Esophagus muscularis mucosa (tissue), 4 donors: ENCODE data around the gene JPH4. TPM values are rescaled to one million over a fixed set of nuclear protein-coding genes. Genes with fewer than 3 reads are reported as not detected.
A peak's percentile ranks its signal among the peaks of the same experiment; 100 is the strongest.

Experiments used
- DNase-seq: peaks from one replicate; pipeline ENCODE4 v3.0.0-alpha.2; 2017; ENCODE audit errors: extremely low spot score
- H3K27ac ChIP-seq, 4 donors: fragments of 200-600 bp; sonication (generic); replicated peaks in 1 of 4; 1 replicate in 3 of 4; 2 replicates in 1 of 4; pipeline ENCODE4 v1.5.1; 2016 to 2019; ENCODE audit warnings: mild to moderate bottlenecking in 1 of 4
- H3K27me3 ChIP-seq, 4 donors: fragments of 200-600 bp; sonication (generic); one replicate each; pipeline versions ENCODE4 v1.5.1 to v1.6.0; 2016 to 2019
- H3K36me3 ChIP-seq, 4 donors: fragments of 200-600 bp; sonication (generic); one replicate each; pipeline ENCODE4 v1.5.1; 2016 to 2019
- H3K4me1 ChIP-seq, 4 donors: fragments of 200-600 bp; sonication (generic); one replicate each; pipeline ENCODE4 v1.5.1; 2016 to 2019
- H3K4me3 ChIP-seq, 4 donors: fragments of 200-600 bp; sonication (generic); 1 replicate in 2 of 4; 2 replicates in 2 of 4; pipeline ENCODE4 v1.5.1; 2016 to 2019; ENCODE audit warnings: mild to moderate bottlenecking in 4 of 4, moderate library complexity in 1 of 4
- H3K9me3 ChIP-seq, 4 donors: fragments of 200-600 bp; sonication (generic); 1 replicate in 3 of 4; 2 replicates in 1 of 4; pipeline ENCODE4 v1.5.1; 2016 to 2019
- EP300 ChIP-seq: sonication (generic); formaldehyde crosslinking; IDR thresholded peaks from one replicate; pipeline ENCODE4 v1.6.1; 2017; ENCODE audit warnings: antibody characterized with exemption
- POLR2A ChIP-seq: fragments of 450-650 bp; IDR thresholded peaks from one replicate; pipeline ENCODE4 v1.6.1; 2017; ENCODE audit warnings: antibody characterized with exemption, moderate library complexity, mild to moderate bottlenecking, low read depth
- POLR2AphosphoS5 ChIP-seq, 2 donors: sonication (generic); formaldehyde crosslinking; IDR thresholded peaks; one replicate each; pipeline ENCODE4 v1.6.1; 2017; ENCODE audit warnings: antibody characterized with exemption in 2 of 2
- WGBS: methylation state at CpG from one replicate; pipeline ENCODE4 v1.1.5; 2018; 5-methylcytosine and 5-hydroxymethylcytosine counted together
- intact Hi-C: fragments of 100-400 bp; cut with DNase I; formaldehyde crosslinking; loops from one replicate; pipeline ENCODE4 v1.15.1; 2023
- total RNA-seq, 4 donors: library from RNA; depleted of rRNA; stranded (reverse); fragments of >200 nt; gene quantifications; one replicate each; pipeline versions ENCODE4 v1.1.0 to v1.2.1, GENCODE V29; 2016
- TF ChIP-seq, protein P1 (sequence below), 3 experiments: fragments of 200-600 bp in 2 of 3; fragments of 450-650 bp in 1 of 3; sonication (generic) in 2 of 3; IDR thresholded peaks; one replicate each; pipeline ENCODE4 v1.5.1; 2017 to 2019; ENCODE audit warnings: antibody characterized with exemption in 3 of 3, mild to moderate bottlenecking in 2 of 3, moderate library complexity in 1 of 3

The JPH4 gene
- total RNA-seq, 4 donors from 2014 or later: 0.83 to 2.8 (median 2.0) TPM

DNA sequence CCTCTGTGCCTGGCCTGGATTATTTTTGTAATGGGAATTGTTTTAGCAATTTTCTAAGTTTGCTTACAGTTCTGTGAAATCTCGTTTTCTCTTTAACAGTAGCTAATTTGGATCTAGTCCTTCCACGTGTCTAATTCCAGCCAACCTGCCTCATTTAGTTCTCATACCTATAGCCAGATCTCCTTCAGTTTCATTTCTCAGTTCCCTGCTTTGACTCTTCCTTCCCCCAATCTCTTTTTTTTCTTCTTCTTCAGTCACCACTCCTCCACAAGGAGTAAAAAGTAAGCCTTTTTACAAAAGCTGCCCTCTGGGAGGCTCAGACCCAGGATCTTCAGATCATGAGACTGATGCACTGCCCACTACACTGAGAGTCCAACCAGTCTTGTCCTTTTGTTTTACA, 21.1 kb downstream of the JPH4 start:
- Histone ChIP-seq H3K27me3 (no peaks in the 10 kb centered on the region), H3K9me3 (no peaks in the 10 kb centered on the region), H3K4me3 (peak overlapping the region in 1 of 4 donors; percentile 88), H3K4me1 (peaks cover 18 to 36% (median 29%) of the 10 kb centered on the region in 4 donors), H3K36me3 (peaks cover 0 to 36% (median 33%) of the 10 kb centered on the region in 4 donors), H3K27ac (peak overlapping the region in 2 of 4 donors; percentile 96 to 98)
- 50% methylated on average over 2 of the region's 2 CpGs for WGBS
- TF ChIP-seq, protein P1, sequence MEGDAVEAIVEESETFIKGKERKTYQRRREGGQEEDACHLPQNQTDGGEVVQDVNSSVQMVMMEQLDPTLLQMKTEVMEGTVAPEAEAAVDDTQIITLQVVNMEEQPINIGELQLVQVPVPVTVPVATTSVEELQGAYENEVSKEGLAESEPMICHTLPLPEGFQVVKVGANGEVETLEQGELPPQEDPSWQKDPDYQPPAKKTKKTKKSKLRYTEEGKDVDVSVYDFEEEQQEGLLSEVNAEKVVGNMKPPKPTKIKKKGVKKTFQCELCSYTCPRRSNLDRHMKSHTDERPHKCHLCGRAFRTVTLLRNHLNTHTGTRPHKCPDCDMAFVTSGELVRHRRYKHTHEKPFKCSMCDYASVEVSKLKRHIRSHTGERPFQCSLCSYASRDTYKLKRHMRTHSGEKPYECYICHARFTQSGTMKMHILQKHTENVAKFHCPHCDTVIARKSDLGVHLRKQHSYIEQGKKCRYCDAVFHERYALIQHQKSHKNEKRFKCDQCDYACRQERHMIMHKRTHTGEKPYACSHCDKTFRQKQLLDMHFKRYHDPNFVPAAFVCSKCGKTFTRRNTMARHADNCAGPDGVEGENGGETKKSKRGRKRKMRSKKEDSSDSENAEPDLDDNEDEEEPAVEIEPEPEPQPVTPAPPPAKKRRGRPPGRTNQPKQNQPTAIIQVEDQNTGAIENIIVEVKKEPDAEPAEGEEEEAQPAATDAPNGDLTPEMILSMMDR (IDR thresholded peaks at IDR 0.05): no peak
- TF ChIP-seq POLR2A: no peak
- TF ChIP-seq POLR2AphosphoS5 (IDR thresholded peaks at IDR 0.05): no peak
- no peak for TF ChIP-seq EP300
- intact Hi-C loops: loop anchor here (5.0 kb wide), 1 partner anchor 235 kb away; the partner anchor contains the start of gene PABPN1
- DNase-seq: no peak

DNA sequence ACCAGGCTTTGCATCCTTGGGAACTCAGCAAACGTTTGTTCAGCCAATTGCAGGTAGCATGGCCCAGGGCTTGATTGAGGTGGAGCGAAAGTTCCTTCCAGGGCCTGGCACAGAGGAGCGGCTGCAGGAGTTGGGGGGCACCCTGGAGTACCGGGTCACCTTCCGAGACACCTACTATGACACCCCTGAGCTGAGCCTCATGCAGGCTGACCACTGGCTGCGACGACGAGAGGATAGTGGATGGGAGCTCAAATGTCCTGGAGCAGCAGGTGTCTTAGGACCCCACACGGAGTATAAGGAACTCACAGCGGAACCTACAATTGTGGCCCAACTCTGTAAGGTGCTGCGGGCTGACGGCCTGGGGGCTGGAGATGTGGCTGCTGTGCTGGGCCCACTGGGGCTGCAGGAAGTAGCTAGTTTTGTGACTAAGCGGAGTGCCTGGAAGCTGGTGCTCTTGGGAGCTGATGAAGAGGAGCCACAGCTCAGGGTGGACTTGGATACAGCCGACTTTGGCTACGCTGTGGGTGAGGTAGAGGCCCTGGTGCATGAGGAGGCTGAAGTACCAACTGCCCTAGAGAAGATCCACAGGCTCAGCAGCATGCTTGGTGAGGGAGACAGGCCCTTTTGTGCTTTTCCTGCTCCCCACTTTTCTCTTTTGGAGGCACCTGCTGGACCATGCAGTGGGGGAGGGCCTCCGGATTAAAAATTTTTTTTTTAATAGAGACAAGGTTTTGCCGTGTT, 21.7 kb downstream of the JPH4 start:
- DNase-seq: no peak
- peaks cover 0 to 32% (median 29%) of the 10 kb centered on the region in 4 donors for H3K36me3 ChIP-seq
- no peaks in the 10 kb centered on the region for H3K27me3 ChIP-seq
- H3K4me1 ChIP-seq: peaks cover 21 to 36% (median 33%) of the 10 kb centered on the region in 4 donors
- H3K4me3 ChIP-seq: peak overlapping the region; percentile 73 to 92 (median 90)
- WGBS: 58% methylated on average over 10 of the region's 17 CpGs
- intact Hi-C loops: loop anchor here (5.0 kb wide), 1 partner anchor 235 kb away; the partner anchor contains the start of gene PABPN1
- no peaks in the 10 kb centered on the region for H3K9me3 ChIP-seq
- peak overlapping the region; percentile 93 to 98 (median 96) for H3K27ac ChIP-seq
- TF ChIP-seq POLR2AphosphoS5 (IDR thresholded peaks at IDR 0.05): no peak
- TF ChIP-seq EP300: no peak
- TF ChIP-seq, protein P1 (IDR thresholded peaks at IDR 0.05): no peak
- no peak for TF ChIP-seq POLR2A

DNA sequence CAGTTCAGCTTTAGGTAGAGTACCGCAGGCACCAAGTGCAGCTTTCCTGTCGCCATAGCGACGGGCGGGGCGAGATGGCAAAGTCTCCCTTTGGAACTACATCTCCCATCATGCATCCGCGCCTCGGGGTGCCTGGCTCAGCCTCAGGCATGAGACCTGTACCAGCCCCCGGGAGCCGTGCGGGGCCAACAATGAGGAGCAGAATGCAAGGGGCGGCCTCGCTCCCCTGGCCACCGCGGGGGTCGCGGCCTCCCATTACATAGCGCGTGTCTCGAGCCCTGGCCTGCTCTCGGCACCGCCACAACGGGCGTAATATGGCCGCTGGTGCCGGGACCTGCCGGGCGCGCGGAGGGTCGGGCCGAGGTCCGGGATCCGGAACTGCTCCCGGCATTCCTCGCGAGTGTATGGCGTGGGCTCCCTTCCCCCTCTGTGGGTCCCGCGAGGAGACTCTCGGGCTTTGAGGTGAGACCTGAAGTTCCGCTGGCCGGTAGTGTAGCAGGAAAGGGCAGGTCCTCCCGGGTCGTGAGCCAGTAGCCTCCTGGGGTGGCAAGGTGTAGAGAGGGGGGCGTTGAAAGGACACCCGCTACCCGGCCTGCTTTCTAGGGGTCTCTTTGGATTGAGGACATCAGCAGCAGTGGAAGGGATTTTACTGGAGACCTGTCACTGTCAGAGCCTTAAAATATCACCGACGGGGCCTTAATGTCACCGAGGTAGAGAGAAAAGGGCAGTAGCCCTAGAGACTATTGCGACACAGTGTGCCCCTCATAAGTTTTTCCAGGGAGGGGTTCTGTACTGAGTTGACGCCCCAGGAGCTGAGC, 22.5 kb downstream of the JPH4 start, which contains the start of gene THTPA:
THTPA (plus strand) TSS at position 390 of the 818 bp plus-strand sequence. CDS start 487 bp downstream, outside the sequence.
- H3K27ac ChIP-seq: peak within 1 kb of the TSS; percentile 93 to 98 (median 96)
- intact Hi-C loops: loop anchor here (5.0 kb wide), 1 partner anchor 234 kb away; the partner anchor contains the start of gene PABPN1
- 0% methylated on average over 9 of the region's 54 CpGs for WGBS
- peak; percentile 98 for DNase-seq
- no peaks in the 10 kb centered on the region for H3K9me3 ChIP-seq
- peak within 1 kb of the TSS; percentile 73 to 92 (median 90) for H3K4me3 ChIP-seq
- H3K27me3 ChIP-seq: no peaks in the 10 kb centered on the region
- TF ChIP-seq POLR2AphosphoS5 (IDR thresholded peaks at IDR 0.05) (peak; percentile 75 to 77), EP300 (no peak), POLR2A (peak; percentile 8)
- TF ChIP-seq, protein P1 (IDR thresholded peaks at IDR 0.05): no peak
- H3K36me3 ChIP-seq: peaks cover 0 to 24% (median 23%) of the 10 kb centered on the region in 4 donors
- H3K4me1 ChIP-seq: peaks cover 22 to 41% (median 38%) of the 10 kb centered on the region in 4 donors

- peaks cover 25 to 47% (median 44%) of the 10 kb centered on the region in 4 donors for H3K4me1 ChIP-seq
- WGBS: 6% methylated on average over 6 of the region's 14 CpGs
- H3K4me3 ChIP-seq: peak overlapping the region; percentile 73 to 92 (median 90)
- H3K27ac ChIP-seq: peak overlapping the region; percentile 93 to 98 (median 96)
- H3K9me3 ChIP-seq: no peaks in the 10 kb centered on the region
- intact Hi-C loops: loop anchor here (5.0 kb wide), 1 partner anchor 233 kb away; the partner anchor contains the start of gene PABPN1
- DNase-seq: no peak
- no peaks in the 10 kb centered on the region for H3K27me3 ChIP-seq
- TF ChIP-seq POLR2AphosphoS5 (IDR thresholded peaks at IDR 0.05) (no peak), POLR2A (no peak), EP300 (no peak)
- TF ChIP-seq, protein P1 (IDR thresholded peaks at IDR 0.05): no peak
- peaks cover 0 to 23% (median 21%) of the 10 kb centered on the region in 4 donors for H3K36me3 ChIP-seq
Observed at GRCh38 chr14:23555533-23555881, 23.1 kb downstream of the JPH4 start.
